ENCODE measurements around the gene DPY19L2.
"Not testable (repeated sequence)": the region's sequence is repeated elsewhere in the genome, so short reads cannot be mapped to it uniquely, and the experiment has no call there.

The DPY19L2 gene

DNA sequence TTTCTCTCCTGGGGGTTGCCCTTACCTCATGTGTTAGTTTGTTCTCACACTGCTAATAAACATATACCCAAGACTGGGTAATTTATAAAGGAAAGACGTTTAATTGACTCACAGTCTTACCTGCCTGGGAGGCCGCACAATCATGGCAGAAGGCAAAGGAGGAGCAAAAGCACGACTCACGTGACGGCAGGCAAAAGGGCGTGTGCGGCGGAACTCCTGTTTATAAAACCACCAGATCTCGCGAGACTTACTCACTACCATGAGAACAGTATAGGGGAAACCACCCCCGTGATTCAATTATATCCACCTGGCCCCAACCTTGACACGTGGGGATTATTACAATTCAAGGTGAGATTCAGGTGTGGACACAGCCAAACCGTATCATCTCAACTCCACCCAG, 116.9 kb downstream of the DPY19L2 start:
- WGBS (ENCODE audit: extremely low coverage, insufficient coverage, low lambda C conversion rate): no CpG with 5 or more reads among the region's 13 CpGs
- not testable (repeated sequence) for H3K27me3 ChIP-seq (ENCODE audit: insufficient read depth, low read length, poor library complexity); H3K4me1 ChIP-seq (ENCODE audit: control insufficient read depth, low read depth, low read length); H3K79me2 ChIP-seq (ENCODE audit: control insufficient read depth, insufficient read depth, low read length); DNase-seq; H3K9ac ChIP-seq (ENCODE audit: low read length); H4K5ac ChIP-seq (ENCODE audit: low read length); H3K23ac ChIP-seq (ENCODE audit: low read length); H2AK5ac ChIP-seq (ENCODE audit: low read length); H3K4me2 ChIP-seq (ENCODE audit: low read length); H3K4ac ChIP-seq (ENCODE audit: low read depth, low read length); H3K56ac ChIP-seq (ENCODE audit: low read length); H3K27ac ChIP-seq (ENCODE audit: low read depth, low read length); H3K79me1 ChIP-seq (ENCODE audit: low read length); H2BK120ac ChIP-seq (ENCODE audit: low read depth, low read length); H3K18ac ChIP-seq (ENCODE audit: low read length); H2BK15ac ChIP-seq (replicated peaks; ENCODE audit: low read depth); H3K36me3 ChIP-seq (ENCODE audit: control insufficient read depth, insufficient read depth, low read length); H3K4me3 ChIP-seq (ENCODE audit: low read length); H2BK5ac ChIP-seq (ENCODE audit: low read length); H4K8ac ChIP-seq (ENCODE audit: low read depth, low read length)

DNA sequence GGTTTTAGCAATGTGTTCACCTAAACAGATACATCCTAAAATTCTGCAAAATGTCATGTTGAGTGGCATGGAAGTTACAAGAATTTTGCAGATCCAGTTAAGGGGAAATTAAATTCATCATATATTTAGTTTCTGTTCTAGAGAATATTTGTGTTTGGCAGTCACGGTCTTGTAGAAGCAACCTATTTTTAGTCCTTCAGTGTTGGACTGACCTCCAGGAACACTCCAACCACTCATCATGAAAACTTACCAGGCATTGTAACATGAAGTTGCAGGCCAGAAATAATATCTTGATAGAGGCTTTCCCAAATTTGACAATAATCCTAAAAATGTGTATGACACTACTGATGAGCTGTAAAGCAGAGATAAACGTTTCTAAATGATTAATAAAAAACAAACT, 119.3 kb downstream of the DPY19L2 start:
- H3K4ac ChIP-seq (ENCODE audit: low read depth, low read length); H2BK120ac ChIP-seq (ENCODE audit: low read depth, low read length); H3K23ac ChIP-seq (ENCODE audit: low read length); H3K4me3 ChIP-seq (ENCODE audit: low read length); H3K56ac ChIP-seq (ENCODE audit: low read length); H4K5ac ChIP-seq (ENCODE audit: low read length); H4K8ac ChIP-seq (ENCODE audit: low read depth, low read length); H3K79me1 ChIP-seq (ENCODE audit: low read length); DNase-seq; H3K79me2 ChIP-seq (ENCODE audit: control insufficient read depth, insufficient read depth, low read length); H3K18ac ChIP-seq (ENCODE audit: low read length); H3K36me3 ChIP-seq (ENCODE audit: control insufficient read depth, insufficient read depth, low read length); H3K4me1 ChIP-seq (ENCODE audit: control insufficient read depth, low read depth, low read length); H2BK15ac ChIP-seq (replicated peaks; ENCODE audit: low read depth); H3K9ac ChIP-seq (ENCODE audit: low read length); H3K4me2 ChIP-seq (ENCODE audit: low read length); H2AK5ac ChIP-seq (ENCODE audit: low read length); H2BK5ac ChIP-seq (ENCODE audit: low read length); H3K27ac ChIP-seq (ENCODE audit: low read depth, low read length); H3K27me3 ChIP-seq (ENCODE audit: insufficient read depth, low read length, poor library complexity): not testable (repeated sequence)
- no CpG with 5 or more reads among the region's 2 CpGs for WGBS (ENCODE audit: extremely low coverage, insufficient coverage, low lambda C conversion rate)

GRCh38 chr12:63545298-63545916, 122.9 kb downstream of the DPY19L2 start:
- not testable (repeated sequence) for H4K8ac ChIP-seq (ENCODE audit: low read depth, low read length); H2AK5ac ChIP-seq (ENCODE audit: low read length); H3K79me2 ChIP-seq (ENCODE audit: control insufficient read depth, insufficient read depth, low read length)

GRCh38 chr12:63538656-63539055, 129.6 kb downstream of the DPY19L2 start:
- not testable (repeated sequence) for H3K79me2 ChIP-seq (ENCODE audit: control insufficient read depth, insufficient read depth, low read length); H3K27me3 ChIP-seq (ENCODE audit: insufficient read depth, low read length, poor library complexity); H3K4me3 ChIP-seq (ENCODE audit: low read length); H2AK5ac ChIP-seq (ENCODE audit: low read length); H2BK15ac ChIP-seq (replicated peaks; ENCODE audit: low read depth); H4K5ac ChIP-seq (ENCODE audit: low read length); H3K4me2 ChIP-seq (ENCODE audit: low read length); H3K36me3 ChIP-seq (ENCODE audit: control insufficient read depth, insufficient read depth, low read length); H3K4ac ChIP-seq (ENCODE audit: low read depth, low read length); H2BK5ac ChIP-seq (ENCODE audit: low read length); H3K4me1 ChIP-seq (ENCODE audit: control insufficient read depth, low read depth, low read length); H3K18ac ChIP-seq (ENCODE audit: low read length); H3K9ac ChIP-seq (ENCODE audit: low read length); H3K23ac ChIP-seq (ENCODE audit: low read length); DNase-seq; H2BK120ac ChIP-seq (ENCODE audit: low read depth, low read length); H3K56ac ChIP-seq (ENCODE audit: low read length); H3K27ac ChIP-seq (ENCODE audit: low read depth, low read length); H3K79me1 ChIP-seq (ENCODE audit: low read length); H4K8ac ChIP-seq (ENCODE audit: low read depth, low read length)
- no CpG with 5 or more reads among the region's 4 CpGs for WGBS (ENCODE audit: extremely low coverage, insufficient coverage, low lambda C conversion rate)

More at GRCh38 chr12:63545298-63545916, 122.9 kb downstream of the DPY19L2 start:
- not testable (repeated sequence) for H3K23ac ChIP-seq (ENCODE audit: low read length); H3K4me2 ChIP-seq (ENCODE audit: low read length); H2BK5ac ChIP-seq (ENCODE audit: low read length); H3K9ac ChIP-seq (ENCODE audit: low read length); H3K4ac ChIP-seq (ENCODE audit: low read depth, low read length); H2BK120ac ChIP-seq (ENCODE audit: low read depth, low read length); H3K27me3 ChIP-seq (ENCODE audit: insufficient read depth, low read length, poor library complexity); H3K27ac ChIP-seq (ENCODE audit: low read depth, low read length); H3K36me3 ChIP-seq (ENCODE audit: control insufficient read depth, insufficient read depth, low read length); H3K79me1 ChIP-seq (ENCODE audit: low read length); DNase-seq; H4K5ac ChIP-seq (ENCODE audit: low read length); H3K4me3 ChIP-seq (ENCODE audit: low read length); H3K18ac ChIP-seq (ENCODE audit: low read length); H3K56ac ChIP-seq (ENCODE audit: low read length); H3K4me1 ChIP-seq (ENCODE audit: control insufficient read depth, low read depth, low read length); H2BK15ac ChIP-seq (replicated peaks; ENCODE audit: low read depth)
- no CpG with 5 or more reads among the region's 5 CpGs for WGBS (ENCODE audit: extremely low coverage, insufficient coverage, low lambda C conversion rate)

GRCh38 chr12:63537838-63538237, 130.5 kb downstream of the DPY19L2 start:
- H3K56ac ChIP-seq (ENCODE audit: low read length); H2AK5ac ChIP-seq (ENCODE audit: low read length); H3K27me3 ChIP-seq (ENCODE audit: insufficient read depth, low read length, poor library complexity); H3K4me1 ChIP-seq (ENCODE audit: control insufficient read depth, low read depth, low read length); H3K4me2 ChIP-seq (ENCODE audit: low read length); H2BK120ac ChIP-seq (ENCODE audit: low read depth, low read length); H3K4ac ChIP-seq (ENCODE audit: low read depth, low read length); H2BK15ac ChIP-seq (replicated peaks; ENCODE audit: low read depth); H3K79me2 ChIP-seq (ENCODE audit: control insufficient read depth, insufficient read depth, low read length); H3K23ac ChIP-seq (ENCODE audit: low read length); H3K79me1 ChIP-seq (ENCODE audit: low read length); H3K36me3 ChIP-seq (ENCODE audit: control insufficient read depth, insufficient read depth, low read length); H3K4me3 ChIP-seq (ENCODE audit: low read length); H3K27ac ChIP-seq (ENCODE audit: low read depth, low read length); DNase-seq; H3K9ac ChIP-seq (ENCODE audit: low read length); H4K8ac ChIP-seq (ENCODE audit: low read depth, low read length); H4K5ac ChIP-seq (ENCODE audit: low read length); H3K18ac ChIP-seq (ENCODE audit: low read length); H2BK5ac ChIP-seq (ENCODE audit: low read length): not testable (repeated sequence)

DNA sequence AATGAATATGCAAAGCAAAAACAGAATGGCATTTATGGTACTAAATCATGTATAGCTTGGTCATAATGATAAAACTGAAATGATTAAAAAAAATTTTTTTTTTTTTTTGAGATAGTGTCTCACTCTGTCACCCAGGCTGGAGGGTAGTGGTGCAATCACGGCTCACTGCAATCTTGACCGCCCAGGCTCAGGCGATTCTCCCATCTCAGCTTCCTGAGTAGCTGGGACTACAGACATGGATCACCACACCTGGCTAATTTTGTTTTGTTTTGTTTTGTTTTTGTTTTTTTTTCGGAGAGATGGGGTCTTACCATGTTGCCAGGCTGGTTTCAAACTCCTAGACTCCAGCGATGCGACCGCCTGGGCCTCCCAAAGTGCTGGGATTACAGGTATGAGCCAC, 138.7 kb downstream of the DPY19L2 start:
- H3K9ac ChIP-seq (ENCODE audit: low read length); H2BK120ac ChIP-seq (ENCODE audit: low read depth, low read length); H3K4me2 ChIP-seq (ENCODE audit: low read length); H4K5ac ChIP-seq (ENCODE audit: low read length); H3K4ac ChIP-seq (ENCODE audit: low read depth, low read length); H3K79me2 ChIP-seq (ENCODE audit: control insufficient read depth, insufficient read depth, low read length); H3K18ac ChIP-seq (ENCODE audit: low read length); H3K4me1 ChIP-seq (ENCODE audit: control insufficient read depth, low read depth, low read length); H2BK15ac ChIP-seq (replicated peaks; ENCODE audit: low read depth); H3K27ac ChIP-seq (ENCODE audit: low read depth, low read length); H4K8ac ChIP-seq (ENCODE audit: low read depth, low read length); H3K36me3 ChIP-seq (ENCODE audit: control insufficient read depth, insufficient read depth, low read length); H3K27me3 ChIP-seq (ENCODE audit: insufficient read depth, low read length, poor library complexity); H2BK5ac ChIP-seq (ENCODE audit: low read length); H3K23ac ChIP-seq (ENCODE audit: low read length); H3K4me3 ChIP-seq (ENCODE audit: low read length); H3K56ac ChIP-seq (ENCODE audit: low read length); H2AK5ac ChIP-seq (ENCODE audit: low read length); H3K79me1 ChIP-seq (ENCODE audit: low read length); DNase-seq: not testable (repeated sequence)
- WGBS (ENCODE audit: extremely low coverage, insufficient coverage, low lambda C conversion rate): no CpG with 5 or more reads among the region's 7 CpGs

All from mesendoderm (in vitro differentiated cells).